Measurements from ENCODE around the gene ARHGAP24.
"Not testable (repeated sequence)": the region's sequence is repeated elsewhere in the genome, so short reads cannot be mapped to it uniquely, and the experiment has no call there.

ARHGAP24 gene

DNA sequence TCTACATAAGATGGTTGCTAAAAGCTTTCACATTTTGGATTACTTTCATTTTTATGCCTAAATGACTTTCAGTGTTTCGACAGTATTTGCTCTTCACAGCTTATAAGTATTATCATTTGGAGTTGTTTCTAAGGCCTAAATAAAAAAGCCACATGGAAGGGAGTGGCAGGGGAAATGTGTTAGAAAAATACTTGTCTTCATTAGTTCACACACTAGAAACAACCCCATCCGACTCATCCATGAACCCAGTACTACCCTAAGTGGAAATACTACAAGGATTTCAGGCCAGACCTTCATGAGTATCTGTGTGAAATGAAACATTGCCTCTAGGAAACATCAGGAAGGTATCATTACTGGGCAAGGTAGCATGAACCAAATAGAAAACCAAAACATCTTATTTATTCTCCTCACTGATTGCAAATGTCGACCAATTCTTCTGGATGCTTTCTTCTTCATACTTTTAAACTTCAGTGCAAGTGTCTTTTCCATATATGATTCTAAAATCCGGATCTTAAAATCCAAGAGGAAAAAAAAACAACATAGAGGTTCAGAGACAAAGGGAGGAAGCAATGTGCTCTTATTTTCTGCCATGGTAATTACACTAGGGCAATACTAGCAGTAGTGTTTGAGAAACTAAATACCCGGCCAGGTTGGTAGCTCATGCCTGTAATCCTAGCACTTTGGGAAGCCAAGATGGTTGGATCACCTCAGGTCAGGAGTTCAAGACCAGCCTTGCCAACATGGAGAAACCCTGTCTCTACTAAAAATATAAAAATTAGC is 349.4 kb downstream of the ARHGAP24 start:
- no peak for DNase-seq

DNA sequence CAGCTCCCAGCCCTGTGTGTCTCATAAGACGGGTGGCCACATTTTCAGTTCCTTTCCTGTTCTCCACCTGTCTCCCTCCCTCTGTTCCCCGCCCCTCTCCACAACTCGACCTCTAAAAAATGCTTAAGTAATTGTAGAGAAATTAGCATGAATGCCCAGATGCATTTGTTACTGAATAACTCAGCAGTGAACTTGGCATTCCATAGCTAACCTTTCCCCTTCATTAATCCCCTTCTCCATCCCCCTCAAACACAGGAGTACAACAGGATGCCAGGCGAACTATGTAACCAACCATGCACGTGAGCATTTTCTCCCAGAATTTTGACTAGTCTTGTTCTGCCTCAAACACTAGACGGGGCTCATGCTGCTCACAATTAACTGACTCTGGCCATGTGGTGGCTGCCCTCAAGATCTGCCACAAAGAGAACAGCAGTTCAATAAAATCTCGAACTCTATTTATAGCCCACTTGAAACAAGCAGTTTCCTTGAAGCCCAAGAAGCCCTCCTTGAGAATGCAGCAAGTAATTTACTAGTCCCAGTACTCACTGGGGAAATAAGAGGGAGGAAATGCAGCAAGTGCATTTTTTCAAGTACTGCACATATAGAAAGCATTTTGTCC is 351.2 kb downstream of the ARHGAP24 start:
- DNase-seq = peak; percentile 4

DNA sequence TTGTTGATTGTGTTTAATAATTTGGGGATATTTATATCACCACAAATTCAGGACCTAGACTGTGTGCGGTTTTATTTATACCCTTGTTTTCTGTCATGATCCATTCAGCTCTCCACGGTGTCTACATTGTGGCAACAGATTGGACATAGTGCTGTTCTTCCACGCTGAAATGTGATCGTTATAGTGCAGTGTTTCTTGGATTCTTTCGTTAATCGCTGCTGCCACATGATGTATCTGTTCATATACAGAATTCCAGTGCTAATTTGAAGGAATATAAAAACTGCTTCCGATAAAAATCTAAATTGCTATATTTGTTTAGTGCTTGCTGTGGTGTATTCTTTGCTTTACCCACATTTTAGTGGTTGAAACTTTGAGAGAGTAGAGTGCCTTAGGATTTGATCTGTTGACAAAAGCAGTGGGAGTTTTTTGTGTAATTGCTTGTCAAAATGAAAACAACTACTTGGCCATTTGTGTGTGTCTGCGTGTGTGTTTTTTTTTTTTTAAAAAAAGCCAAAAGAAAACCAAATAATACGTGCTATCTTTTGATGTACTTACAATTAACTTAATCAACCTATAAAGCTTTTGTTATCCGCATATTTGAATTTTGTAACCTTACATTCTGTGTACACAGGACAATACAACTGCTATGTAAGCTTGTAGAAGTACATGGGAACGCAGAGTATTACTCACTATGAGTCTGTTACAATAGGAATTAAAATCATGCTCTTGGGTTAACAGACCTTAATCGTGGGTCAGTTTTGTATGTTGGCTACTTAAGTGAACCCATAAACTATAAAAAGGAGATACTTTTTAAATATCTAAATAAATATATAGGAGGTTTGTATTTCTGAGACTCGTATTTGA is 353.3 kb downstream of the ARHGAP24 start:
- DNase-seq = no peak

DNA sequence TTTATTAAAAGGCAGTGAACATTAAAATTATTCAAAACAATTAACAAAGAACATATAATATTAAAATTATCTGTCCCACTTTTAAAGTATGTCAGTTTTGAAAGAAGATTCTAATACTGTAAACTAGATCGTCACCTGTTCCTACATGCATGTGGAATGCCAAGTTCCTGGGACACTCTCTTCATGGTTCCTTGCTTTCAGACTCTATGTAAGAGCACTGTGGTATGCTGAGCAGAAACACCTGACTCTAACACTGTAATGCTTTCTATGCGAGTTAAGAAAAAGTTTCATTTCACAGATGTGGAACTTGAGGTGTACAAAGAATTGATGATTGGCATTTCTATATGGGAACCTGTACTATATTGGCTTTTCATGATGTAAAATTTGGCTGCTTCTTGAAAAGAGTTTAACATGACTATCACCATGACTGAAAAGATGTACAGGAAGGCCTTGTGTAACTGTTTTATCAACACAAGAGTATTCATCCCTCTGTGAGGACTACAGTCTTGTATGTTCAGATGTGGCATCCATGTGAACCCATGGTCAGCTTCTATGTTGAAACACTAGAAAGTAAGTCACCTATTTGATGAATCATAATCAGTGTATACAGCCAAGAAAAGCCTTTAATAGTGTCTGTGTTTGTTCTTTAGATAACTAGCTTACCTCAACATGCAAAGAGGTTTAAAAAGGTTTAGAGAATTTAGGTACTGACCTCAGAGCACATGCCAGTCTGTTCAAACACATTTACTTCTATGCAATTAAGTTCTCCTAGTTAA is 354.5 kb downstream of the ARHGAP24 start:
- DNase-seq = no peak

DNA sequence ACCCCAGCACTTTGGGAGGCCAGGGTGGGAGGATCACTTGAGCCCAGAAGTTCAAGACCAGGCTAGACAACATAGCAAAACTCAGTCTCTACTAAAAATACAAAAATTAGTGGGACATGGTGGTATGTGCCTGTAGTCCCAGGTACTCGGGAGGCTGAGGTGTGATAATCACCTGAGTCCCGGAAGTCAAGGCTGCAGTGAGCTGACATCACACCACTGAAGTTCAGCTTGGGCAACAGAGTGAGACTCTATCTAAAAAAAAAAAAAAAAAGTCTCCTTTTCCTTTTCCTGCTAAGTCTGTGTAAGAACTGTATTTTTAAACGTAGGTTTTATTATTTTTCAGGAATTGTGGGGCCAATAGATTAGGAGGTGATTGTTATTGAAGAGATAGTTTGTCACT is 356.7 kb downstream of the ARHGAP24 start:
- DNase-seq = no peak

DNA sequence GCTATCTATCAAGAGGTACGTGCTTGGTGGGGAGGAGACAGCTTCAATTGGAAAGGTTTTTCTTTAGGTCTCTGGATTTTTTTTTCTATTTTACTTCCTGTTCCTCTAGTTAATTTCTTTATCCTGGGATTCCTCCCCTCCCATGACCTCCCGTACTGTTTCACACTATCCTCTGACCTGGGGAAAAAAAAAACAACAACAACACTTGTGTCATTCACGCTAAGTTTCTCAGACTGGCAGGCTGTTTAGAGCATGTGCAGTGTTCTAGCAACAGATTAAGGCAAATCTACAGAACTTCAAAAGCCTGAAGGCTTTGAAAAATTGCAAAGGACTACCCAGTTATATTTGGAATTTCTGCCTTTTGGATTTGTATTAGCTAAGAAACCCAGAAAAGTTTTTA is 358.4 kb downstream of the ARHGAP24 start:
- no peak for DNase-seq

DNA sequence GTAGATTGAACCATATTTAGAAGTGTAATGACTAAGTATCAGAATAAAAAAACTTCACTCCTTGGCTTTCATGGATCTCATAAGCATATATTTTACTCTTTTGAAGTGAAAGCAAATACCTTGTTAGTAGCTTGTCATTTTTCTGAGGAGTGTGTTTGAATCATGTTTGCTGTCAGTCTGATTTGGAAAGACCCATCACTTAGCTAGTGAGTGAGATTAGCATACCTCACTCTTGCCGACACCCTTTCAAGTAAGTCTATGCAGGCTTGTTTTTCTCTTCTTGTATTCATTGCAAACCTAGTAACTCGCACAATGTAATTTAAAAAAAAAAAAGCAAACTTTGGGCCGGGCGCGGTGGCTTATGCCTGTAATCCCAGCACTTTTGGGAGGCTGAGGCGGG is 360.0 kb downstream of the ARHGAP24 start:
- no peak for DNase-seq

DNA sequence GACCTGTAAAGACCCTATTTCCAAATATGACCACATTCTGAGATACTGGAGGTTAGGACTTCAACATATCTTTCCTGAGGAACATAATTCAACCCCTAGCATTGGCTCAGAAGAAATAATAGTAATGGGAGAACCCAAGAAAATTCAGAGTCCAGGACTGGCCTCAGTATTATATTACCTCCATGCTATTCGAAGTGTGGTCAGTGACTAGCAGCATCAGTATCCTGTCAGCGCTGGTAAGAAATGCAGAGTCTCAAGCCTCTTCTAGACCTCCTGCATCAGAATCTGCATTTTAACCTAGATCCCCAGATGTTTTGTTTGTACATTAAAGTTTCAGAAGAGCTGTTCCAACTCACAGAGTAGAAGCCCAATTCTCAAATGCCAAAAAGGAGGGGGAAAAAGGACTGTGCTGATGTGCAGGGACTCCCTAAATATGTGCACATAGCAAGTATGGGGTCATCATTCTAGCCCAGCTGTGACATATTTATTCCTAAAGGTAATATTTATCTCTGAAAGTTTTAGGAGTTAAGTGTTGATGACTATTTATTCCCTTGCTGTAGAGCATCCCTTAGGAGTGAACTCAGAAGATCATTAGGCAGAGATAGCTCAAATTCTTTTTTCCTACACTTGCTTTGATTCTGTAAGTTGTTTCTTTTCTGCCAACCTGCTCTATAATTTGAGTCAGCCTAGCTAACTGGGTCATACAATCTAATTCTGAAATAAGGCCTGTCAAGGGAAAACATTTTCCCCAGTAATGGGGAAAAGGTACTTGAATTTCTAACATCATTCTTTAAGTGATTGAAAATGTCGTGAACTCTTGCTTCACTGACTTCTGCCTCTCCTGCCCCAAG is 361.9 kb downstream of the ARHGAP24 start:
- DNase-seq = no peak

DNA sequence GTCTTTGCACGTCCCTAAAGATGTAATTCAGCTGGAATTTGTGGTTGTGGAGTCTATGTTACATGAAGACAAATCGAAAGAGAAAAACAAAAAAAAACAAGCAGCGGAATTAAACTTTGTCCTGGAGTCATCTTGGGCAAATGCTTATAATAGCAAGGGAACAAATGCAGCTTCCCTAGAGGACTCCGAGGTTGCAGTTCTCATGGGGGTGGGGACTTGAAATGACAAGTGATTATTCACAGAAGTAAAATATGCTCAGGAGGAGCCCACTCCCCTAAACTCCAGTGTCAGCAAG is 362.4 kb downstream of the ARHGAP24 start:
- no peak for DNase-seq

DNA sequence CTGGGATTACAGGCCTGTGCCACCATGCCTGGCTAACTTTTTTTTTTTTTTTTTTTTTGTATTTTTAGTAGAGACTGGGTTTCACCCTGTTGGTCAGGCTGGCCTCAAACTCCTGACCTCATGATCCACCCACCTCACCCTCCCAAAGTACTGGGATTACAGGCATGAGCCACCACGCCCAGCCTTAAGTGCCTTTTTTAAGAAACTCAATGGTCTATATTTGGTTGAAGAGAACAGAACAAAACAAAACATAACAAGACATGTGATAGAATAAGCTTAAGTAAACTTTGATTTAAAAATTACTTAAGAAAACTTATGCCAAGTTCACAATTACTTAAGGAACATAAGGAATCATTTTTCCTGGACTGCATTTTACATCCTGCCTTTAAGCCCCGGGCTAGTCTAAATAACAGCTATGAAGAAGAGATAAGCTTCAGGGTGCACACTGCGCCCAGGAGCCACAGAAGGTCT is 365.1 kb downstream of the ARHGAP24 start:
- DNase-seq = not testable (repeated sequence)

DNA sequence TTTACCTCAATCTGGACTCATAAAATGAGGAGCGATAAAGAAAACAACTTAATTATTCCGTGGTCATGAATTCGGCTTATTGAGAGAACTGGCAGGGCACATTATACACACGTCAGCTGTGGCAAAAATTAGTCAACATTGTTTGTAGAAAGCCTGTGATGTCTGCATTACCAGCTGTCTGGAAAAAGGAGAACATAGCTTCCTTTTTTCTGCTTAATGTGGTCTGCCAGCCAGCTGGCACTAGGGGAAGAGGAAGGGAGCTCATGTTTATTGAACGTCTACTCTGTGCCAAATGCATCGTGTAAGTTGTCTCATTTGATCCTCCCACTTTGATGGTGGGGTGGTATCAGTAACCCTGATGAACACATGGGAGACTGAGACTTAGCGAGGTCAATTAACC is 367.6 kb downstream of the ARHGAP24 start:
- no peak for DNase-seq

DNA sequence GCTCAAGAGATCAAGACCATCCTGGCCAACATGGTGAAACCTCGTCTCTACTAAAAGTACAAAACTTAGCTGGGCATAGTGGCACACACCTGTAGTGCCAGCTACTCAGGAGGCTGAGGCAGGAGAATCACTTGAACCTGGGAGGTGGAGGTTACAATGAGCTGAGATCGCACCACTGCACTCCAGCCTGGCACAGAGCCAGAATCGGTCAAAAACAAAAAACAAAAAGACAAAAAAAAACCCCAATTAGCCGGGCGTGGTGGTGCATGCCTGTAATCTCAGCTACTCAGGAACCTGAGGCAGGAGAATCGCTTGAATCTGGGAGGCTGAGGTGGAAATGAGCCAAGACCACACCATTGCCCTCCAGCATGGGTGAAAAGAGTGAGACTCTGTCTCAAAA is 378.8 kb downstream of the ARHGAP24 start:
- DNase-seq = not testable (repeated sequence)

DNA sequence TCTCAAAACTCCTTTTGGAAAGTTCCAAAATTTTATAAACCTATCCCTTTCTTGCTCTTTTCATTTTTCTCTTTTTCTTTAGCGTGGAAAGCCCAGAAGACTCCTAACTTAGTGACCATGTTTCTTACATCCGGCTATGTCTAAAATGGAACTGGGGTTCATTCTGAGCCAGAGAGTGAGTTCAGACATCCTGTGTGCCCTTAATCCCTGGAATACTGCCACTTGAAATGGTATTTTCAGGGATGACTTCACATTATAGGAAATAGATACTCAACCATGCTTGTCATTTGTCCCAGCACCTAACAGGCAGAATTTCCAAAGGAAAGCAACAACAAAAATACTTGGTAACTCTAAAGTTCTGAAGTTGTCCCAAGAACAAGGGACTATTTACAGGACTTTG is 379.6 kb downstream of the ARHGAP24 start:
- DNase-seq = no peak

DNA sequence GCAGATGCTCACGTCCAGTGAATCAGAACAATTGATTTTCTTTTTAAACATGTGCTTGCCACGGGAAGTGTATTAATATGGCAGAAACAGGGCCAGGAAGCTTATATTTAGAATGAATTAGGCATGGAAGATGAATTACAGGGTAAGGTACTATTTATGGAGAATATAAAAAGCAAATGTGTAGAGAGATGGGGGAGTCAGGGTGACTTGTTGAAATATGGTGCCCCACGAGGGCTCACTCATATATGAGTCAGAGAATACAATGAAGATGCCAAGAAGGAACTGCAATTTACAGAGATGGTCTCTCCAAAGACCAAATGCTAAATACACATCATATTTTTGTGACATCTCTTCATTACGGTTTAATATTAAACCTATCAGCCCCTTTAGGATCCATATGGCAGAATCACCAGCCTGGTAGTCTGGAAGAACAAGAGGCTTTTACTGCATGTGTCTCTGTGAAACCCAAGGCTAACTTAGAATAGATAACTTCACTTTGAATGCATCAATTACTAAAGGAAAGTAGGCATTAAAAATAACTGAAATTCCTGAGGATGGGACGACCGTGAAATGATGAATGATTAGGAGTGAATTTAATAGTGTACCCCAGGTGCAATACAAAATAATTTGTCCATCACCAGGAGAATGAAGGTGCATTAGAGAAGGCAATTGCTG is 385.3 kb downstream of the ARHGAP24 start:
- no peak for DNase-seq

DNA sequence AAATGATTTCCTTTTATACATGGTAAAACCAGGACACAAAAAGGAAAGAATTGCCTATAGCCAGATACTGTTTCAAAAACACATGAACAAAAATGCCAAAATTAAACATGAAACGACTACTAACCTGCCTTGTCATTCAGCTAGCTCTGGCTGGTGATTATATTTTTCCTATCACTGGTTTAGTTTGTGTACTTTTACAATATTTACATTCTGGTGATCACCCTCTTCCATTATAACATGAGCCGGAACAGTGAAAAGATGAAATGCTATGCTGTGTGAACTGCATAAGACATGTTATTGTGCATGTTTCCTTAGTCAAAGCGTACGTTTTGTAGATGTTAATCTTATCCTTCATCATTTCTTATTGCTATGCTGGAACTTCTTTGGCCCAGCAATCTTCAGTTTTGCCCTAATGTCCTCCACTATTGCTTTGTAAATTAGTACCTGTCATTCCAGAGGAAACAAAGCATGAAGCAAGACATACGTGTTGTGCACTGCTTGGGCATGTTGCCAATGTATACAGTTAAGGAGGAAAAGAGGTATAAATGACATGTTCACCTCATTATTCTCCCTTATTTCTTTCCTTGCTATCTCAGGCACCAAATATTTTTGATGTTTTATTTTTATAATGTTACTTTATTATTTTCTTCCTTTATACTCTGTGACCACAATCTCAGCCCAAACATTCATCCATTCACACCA is 386.3 kb downstream of the ARHGAP24 start:
- DNase-seq = no peak

DNA sequence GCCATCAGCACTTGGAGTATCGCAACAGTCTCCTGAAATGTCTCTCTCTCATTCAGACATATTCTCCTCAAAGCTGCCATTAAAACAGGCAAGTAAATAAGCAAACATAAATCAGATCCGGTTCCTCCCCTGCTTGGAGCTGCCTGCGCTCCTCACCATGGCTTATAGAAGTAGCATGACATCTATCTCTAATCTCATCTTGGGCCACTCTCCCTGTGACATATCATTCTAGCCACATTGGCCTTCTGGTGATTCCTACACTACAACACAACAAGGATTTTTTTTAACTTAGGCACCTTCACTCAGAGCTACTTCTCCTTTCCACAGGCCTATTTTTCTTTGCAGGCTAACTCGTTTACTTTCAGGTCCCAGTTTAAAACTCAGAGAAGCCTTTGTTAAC is 387.9 kb downstream of the ARHGAP24 start:
- DNase-seq = no peak

DNA sequence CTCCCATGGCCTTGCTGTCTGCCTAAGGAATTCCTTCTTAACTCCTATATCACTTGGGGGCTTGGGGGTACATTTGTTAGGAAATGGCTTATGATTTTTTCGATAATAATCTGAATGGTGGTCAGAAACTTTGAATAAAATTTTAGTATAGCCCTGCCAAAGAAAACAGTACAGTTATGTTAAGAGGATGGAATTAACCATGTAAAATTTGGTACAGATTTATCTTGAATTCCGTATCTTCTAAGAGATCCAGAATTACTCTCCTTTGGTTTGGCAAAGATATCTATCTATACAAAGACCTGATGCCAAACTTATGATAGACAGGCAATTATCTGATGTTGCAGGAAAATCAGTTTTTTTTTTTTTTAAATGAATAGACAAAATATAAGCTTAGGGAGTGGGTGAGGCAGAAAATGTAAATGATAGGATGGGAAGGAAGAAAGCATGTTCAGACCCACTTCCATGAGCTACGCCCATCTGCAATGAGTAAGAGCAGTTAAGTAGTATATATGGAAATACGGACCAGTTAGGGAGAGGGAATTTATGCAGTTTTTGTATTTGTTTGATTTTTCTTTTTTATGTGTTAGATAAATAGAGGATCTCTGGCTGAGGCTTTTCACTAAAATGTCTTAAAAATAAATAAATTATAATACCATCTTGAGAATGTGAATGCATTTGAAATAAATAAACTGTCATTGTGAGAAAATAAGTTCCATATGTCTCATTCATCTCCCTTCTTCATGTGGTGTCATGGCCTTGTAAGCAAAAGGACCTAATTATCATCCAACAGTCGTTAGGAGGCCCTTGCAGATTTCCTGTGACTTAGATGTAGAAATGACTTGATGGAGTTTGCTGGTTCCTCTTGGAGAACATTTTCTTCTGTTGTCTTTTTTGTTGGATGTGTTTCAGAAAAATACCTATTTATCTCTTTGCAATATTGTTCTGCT is 389.6 kb downstream of the ARHGAP24 start:
- DNase-seq = no peak

DNA sequence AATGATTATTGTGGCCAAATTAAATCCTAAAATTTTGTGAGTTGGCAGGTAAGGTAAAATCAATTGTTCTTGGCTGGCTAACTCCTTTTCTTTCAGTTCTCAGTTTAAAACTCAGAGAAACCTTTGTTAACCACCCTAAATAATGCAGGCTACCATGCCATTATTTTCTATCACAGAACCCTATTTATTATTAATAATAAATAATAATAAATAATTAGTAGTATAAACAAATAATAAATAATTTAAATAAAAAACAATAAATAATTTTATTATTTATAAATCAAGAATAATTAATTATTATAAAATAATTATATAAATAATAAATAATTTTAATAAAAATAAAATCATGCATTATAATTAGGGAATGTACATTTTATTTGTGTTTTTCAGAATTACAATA is 390.3 kb downstream of the ARHGAP24 start:
- DNase-seq = no peak

DNA sequence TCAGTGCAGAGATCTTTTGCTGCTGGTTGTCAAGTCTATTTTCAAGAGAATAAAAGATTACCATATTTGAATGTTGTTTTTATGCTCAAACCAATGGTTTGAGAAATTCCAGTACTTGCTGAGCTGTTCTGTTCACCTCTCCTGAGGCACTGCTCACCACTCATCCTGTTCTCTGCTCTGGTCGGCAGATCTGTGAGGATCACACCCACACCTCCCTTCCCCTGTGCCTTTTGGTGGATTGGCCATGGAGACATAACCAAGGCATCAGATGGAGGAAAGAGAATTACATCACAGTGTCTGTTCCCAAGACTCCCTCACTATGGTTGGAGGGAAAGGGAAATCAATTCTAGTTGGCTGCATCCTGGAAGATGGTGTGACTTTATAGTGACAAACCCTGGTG is 391.6 kb downstream of the ARHGAP24 start:
- DNase-seq = no peak

DNA sequence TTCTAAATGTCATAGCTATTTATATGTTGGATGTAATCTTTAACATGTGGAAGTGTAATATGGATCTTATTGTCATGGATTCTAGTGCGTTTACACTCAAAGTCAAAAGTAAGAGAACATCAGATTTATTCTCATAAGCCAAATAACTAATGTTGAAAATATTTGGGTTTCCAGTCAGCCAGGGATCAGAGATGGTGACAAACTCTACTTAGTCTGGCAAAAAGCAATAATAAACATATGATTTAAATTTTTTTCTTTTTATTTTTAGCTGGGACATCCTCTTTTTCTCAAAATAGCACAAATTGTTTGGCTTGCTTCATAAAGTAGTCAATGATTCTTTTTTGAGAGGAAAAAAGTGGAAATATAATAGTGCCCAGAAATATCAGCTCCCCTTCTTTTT is 392.3 kb downstream of the ARHGAP24 start:
- no peak for DNase-seq

Measured in NCI-H526 treated with DMSO at 0.1 percent for 48 hours (cell line).